A673 (cell line): ENCODE measurements around the gene BPIFB2.

ENCODE experiments used
- CTCF ChIP-seq: fragments of 300-800, 200-600 bp; sonication (generic); conservative IDR thresholded peaks from 2 replicates; pipeline ENCODE4 v1.5.1; 2017; ENCODE audit warnings: low read depth, mild to moderate bottlenecking, antibody characterized with exemption, low read length, moderate library complexity, mixed read lengths
- EZH2 ChIP-seq: fragments of 200-600 bp; sonication (generic); IDR thresholded peaks from 2 replicates; pipeline ENCODE4 v1.6.1; 2017; ENCODE audit warnings: borderline replicate concordance, low read depth, mild to moderate bottlenecking, mixed read lengths, antibody characterized with exemption, low read length; ENCODE audit not compliant: poor library complexity, severe bottlenecking

- no peak for TF ChIP-seq EZH2
- no peak for TF ChIP-seq CTCF
Observed at GRCh38 chr20:33062105-33062824, 54.8 kb downstream of the BPIFB2 start.
